Daoy (cell line): Measurements from ENCODE around the gene NEUROG2. TPM values are rescaled to one million over a fixed set of nuclear protein-coding genes. Genes with fewer than 3 reads are reported as not detected.

Source experiments
- DNase-seq: peaks from one replicate; pipeline ENCODE4 v3.0.0-alpha.2; 2015; ENCODE audit warnings: low read depth
- total RNA-seq: library from RNA; depleted of rRNA; stranded (reverse); fragments of >200 nt; shearing (Covaris generic); gene quantifications from 2 replicates; pipeline ENCODE4 v1.2.3, GENCODE V29; 2014

Gene NEUROG2
- total RNA-seq, 1 experiment from 2014 or later: 0.06 TPM

DNA sequence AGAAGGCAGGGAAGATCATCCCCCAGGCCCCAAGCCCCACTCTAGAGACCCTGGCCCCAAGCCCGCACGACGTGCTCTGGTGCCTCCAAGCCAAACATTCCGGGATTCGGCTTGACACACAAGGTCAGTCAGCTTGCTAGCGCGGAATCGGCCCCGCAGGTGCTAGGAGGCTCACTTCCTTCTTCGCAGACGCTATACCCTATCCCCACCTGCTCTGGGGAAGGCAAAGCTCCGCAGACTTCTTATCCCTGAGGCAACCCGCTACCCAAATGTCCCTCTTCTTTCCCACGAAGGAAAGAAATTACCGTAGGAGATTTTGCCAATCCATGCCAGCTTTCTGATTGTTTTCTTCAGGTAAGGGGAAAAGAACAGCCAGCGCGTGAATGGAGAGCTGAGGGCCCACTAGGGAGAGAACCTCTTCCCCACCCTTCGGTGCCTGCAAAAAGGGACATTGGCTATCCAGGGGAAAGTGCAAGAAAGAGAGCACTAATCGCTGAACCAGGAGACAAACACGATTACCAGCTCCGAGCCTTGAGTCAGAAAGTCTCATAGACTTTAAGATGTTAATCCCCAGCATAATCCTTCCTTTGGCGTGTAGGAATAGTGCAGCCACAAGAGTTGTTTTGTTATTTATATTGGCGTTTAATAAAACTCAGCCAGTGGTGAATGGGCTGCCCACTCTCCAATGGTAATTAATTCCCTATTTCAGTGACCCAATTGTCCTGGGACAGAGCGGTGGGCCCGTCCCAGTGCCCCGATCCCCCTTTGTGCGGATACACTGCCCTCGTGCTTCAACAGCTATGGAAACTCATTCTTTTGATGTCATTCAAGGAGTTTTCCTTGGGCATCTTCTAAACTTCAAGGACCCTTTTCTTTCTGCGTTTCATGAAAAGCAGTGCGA is 5.4 kb upstream of the NEUROG2 start:
- no peak for DNase-seq

DNA sequence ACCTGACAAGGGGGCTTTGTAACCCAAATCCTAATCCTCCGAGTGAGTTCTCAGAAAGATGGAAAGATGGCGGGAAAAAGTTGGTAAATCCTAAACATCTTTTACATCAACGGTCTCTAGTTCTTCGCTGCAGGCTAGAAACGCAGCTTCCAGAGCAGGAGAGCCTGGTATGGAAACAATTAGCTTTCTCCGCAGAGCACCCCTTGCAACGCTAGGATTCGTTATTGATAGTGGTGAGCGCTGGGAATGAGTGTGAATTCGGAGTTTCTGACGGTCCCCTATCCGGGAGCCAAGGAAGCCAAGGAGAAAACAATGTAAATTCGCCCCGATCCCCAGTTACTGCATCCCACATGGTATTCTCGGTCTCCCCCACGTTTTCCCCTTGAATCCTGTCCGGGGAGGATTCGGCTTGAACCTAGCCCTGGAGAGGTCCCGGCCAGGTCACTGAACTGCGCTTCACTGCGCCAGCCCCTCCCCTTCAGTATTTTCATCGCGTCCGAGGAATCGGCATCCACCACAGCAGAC is 4.7 kb upstream of the NEUROG2 start:
- no peak for DNase-seq

DNA sequence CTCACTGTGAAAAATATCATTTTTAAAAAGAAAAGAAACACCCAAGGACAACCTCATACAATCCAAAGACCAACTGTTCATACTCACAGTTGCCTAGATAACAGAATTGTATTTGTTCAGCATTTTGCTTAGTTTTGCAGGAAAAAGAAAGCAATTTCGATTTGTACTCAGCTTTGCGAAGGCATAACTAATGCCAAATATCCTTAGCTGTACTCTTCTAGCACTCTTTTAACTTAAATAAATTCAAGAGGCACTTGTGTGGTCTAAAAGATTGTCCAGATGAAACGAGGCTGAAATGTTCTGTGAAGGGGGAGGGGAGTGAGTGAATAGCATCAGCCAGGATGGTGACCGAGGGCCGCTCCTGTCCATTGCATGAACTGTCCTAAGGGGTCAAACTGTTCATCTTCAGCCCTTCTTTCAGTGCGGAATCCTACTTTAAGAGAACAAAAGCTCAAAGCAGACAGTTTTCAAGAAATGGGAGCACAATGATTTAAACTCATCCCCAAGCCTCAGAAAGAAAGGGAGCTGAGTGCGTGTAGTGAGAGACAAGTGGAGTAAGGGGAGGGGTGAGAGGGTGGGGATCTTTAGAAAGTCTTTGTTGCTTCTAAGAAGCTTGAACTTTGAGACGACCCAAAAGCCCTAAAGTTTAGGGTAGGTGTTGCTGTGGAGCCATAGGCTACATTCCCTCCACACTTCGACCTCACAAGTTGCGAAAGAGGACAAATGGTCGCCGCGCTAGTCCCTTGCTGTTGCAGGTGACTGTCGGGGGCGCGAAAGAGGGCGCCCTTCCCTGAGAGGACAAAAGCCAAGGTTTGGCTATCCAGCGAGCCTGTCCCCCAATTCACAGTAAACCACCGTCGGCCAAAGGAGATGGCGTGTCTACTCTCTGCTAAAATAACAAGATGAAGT is 4.0 kb upstream of the NEUROG2 start:
- no peak for DNase-seq

DNA sequence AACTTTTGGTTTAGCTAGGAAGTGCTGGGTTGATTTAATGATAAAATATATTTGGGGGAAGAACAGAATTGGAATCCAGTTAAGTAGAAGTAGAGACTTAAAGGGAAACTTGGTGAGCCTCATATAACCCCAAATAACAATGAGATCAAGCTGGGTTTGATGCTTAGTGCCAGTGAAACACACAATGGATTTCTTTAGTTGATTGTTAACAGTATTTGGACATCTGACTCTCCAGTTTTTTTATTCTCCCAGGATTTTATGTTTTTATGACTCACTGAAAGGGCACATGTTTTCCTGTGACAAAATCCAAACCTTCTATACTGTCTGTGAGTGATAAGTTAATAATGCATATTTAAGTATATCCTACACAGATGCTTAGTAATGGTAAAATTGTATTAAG is 2.7 kb upstream of the NEUROG2 start:
- no peak for DNase-seq

DNA sequence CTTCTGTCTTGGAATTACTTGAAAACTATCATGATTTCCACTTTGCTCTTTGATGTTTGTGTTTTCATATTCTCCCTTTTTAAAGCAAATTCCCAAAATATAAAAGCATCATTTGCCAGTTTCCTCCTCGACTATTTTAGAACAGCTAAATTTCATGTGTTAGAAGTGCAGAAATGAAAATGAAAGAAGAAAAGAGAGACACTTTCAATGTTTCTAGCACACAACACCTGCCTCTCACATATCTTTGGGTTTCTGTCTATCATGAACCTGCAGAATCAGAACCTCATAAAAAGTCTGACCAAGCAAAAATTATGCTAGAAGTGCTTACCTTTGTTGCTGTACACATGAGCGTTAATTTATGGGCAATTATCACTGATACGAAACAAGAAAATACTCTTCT is 1.9 kb upstream of the NEUROG2 start:
- DNase-seq: no peak

DNA sequence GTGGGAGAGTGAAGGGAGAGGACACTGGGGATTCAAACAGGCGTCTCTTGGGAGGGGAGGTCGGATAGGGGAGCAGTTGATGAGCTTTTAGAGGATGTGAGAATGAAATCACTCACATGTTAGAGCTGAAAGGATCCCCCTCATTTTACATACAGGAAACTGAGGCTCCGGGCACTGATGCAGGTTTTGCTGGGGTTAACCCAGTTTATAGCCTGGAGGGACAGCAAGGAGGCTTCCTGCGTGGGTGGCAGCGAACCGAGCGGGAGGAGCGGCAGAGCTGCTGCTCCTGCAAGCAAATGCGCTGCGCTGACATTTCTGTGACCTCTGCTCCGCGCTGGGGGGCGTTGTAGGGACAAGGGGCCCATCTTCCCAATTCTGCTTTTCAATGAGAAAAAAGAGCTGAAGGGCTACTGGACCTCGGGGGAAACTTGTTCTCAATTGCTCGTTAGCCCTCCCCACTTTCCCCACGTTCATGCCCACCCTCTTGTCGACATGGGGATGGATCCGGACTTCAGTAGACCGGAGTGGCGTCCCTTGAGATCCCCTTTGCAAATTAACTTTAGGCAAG is 1.2 kb upstream of the NEUROG2 start:
- DNase-seq: no peak

DNA sequence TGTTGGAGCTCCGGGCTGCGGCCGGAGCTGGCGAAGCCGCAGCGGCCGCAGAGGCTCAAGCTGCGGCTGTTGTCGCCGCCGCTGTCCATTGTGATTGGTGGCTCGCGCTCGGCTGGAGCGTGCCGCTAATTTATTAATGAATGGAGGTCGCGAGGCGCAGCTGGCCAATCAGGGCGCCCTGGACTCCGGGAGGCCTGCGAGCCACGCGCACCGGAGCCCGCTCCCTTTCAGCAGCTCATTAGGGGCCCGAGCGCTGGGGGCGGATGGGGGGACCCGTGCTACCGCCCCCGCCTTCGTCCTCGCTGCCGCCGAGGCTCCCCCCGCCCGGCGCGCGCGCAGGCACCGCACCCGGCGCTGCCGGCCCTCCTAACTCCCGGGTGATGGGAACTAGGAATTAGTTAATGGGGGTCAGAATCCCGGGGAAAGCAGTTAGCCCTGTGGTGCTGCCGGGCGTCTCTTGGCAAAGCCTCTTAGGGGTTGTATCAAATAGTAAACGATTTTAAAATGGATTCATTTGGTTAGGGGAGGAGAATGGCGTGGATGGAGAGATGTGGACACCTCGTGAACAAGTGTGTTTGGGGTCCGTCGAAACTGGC is 589 bp upstream of the NEUROG2 start:
- DNase-seq: no peak

DNA sequence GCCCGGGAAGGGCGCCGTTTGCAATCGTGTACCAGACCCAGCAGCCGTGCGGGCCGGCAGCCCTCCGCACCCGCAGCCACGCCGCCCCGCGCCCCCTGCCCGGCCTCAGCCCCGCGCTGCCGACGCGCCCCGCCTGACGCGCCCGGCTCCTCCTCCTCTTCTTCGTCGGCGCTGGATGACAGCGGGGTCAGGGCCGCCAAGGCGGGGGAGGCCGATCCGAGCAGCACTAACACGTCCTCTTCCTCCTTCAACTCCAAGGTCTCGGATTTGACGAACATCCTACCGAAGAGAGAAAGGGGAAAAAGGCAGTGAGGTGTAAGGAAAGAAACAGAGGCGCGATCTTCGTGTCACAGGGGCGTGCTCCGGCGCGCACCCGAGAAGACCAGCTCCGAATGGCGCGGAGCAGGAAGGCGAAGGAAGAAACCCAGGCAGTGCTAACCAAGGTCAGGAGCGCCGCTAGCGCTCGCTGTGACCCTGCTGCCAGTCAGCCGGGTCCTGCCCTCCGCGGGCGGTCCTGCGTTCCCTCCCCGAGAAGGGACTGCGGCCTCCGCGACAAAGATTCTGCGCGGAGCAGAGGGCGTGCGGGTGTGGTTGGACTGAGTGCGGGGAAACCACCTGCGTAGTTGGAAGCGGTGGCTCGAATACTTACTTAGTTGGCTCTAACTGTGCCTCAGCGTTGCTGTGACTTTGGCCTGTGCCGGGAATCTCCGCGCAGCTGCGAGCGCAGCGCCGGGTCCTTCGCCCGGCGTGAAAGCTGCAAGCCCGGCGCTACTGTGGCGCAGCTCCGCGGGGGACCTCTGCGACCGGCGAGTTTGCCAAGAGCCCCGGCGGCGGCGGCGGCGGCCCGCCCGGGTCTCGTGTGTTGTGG is 548 bp downstream of the NEUROG2 start:
- peak; percentile 33 for DNase-seq

DNA sequence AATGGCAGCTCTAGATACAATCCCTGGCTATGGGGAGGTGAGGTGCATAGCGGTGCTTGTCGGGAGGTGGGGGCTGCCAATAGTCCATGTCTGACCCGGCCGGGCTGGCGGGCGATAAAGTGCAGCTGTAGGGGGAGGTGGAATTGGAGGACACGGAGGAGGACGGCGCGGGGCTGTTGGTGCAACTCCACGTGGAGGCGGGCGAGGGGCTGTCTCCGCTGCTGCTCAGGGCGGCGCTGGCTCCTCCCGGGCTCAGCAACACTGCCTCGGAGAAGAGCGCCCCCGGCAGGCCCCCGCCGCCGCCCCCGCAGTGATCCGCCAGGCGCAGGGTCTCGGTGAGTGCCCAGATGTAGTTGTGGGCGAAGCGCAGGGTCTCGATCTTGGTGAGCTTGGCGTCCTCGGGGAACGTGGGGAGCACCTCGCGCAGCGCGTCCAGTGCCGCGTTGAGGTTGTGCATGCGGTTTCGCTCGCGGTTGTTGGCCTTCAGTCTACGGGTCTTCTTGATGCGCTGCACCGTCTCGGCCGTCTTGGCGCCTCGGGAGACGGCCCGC is 1.3 kb downstream of the NEUROG2 start:
- DNase-seq: no peak

DNA sequence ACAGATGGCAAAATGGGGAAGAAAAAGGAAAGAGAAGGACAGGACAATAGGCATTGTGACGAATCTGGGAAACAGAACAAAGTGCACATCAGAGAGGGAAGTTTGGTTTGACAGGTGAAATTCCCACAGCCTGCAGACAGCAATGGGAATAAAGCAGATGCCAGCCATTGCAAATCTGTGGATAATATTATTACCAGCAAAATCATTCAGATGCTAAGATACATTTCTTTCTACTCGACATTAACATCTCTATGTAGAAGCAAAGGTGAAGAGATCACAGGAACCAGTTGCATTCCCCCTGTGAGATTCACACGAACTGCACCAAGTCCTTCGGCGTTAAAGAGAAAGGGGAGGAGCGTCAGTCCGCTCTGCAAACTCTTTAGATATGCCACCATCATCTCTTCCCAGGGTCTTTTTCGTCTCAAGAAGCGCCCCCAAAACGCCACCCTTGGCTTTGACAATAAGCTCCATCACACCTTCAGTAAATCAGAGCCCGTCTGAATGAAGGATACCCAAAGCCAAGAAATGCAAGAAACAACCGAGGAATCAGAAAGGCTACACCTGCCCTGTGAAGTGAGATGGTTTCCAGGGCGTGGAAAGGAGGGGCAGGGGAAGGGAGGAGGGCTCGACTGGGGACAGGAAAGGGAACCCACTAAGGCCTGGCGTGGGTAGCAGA is 1.9 kb downstream of the NEUROG2 start:
- DNase-seq: no peak

DNA sequence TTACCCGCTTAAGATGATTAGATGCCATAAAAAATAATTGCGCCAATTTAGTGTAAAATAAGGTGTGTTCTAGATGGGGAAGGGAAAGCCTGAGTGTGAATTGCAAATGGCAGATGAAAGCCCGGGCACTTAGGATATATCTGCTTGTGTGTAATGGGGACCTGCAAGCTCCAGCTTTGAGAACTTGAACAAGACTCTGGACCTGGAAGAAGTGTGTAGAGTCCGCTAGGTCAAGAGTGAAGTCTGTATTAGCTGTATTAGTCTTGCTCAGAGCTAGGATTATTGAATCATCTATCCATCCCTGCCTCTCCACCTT is 4.2 kb downstream of the NEUROG2 start:
- no peak for DNase-seq

DNA sequence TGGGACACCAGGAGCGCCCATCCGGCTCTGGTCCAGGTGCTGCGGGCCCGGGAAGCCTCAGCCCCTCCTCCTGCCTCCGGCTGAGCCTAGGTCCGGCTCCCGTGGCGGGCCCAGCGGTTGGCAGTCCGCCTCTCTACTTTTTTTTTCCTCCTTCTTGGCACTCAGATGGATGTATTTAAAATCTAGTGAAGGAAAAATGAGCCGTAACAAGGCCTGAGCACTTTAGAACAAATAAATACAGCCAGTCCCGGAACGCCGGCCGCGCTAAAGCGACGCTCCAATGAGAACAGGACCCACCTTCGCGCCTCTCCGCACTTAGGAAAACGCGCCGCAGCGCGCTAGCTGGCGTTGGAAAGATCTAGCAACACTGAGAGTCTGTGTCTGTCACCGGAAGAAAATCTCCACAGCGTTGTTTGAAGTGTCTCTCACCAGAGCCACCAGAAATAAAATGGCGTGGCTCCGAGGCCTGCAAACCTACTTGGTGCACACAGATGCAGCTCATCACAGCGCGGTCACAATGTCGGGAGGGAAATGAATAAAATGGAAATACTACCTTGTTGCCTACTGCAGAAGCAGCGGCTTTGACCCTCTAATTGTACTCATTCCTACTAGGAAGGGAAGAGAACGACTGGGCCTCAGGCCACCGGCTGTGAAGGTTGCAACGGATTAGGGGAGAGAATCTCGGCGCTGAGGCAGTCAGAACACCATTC is 4.7 kb downstream of the NEUROG2 start:
- no peak for DNase-seq

DNA sequence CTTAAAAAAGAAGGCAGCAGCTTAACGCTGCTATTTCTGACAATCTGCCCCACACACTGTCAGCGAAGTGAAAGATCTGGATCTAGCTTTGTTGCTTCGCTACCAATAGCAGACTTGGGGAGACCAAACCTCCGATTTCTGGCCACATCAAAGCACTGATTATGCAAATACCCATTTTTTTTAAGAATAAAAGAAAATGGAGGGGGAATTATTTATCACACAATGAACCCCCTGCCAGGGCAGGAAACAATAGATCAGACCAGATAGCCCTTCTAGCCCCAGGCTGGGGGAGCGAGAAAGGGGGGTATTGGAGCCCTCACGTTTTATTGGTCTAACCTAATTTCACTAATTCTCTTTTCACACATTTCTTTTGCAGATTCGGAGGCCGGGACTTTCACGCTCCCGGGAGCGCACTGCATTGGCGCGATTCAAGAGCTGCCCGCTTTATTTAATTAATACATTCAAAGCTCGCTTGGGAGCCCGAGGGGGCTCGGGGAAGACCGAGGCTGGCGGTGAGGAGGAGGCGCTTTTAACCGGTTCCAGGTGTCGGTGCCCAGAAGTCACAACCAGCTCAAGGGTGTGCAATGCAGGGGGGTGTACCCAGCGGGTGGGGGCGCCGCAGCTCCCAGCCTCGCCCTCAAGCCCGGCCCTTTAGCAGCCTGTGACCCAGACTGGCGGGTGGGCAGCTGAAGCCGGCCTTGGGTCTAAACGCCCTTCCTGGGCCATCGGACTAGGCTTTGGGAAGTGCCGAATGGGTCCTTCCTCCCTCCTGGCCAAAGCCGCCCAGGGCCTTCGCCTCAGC is 5.5 kb downstream of the NEUROG2 start:
- no peak for DNase-seq

DNA sequence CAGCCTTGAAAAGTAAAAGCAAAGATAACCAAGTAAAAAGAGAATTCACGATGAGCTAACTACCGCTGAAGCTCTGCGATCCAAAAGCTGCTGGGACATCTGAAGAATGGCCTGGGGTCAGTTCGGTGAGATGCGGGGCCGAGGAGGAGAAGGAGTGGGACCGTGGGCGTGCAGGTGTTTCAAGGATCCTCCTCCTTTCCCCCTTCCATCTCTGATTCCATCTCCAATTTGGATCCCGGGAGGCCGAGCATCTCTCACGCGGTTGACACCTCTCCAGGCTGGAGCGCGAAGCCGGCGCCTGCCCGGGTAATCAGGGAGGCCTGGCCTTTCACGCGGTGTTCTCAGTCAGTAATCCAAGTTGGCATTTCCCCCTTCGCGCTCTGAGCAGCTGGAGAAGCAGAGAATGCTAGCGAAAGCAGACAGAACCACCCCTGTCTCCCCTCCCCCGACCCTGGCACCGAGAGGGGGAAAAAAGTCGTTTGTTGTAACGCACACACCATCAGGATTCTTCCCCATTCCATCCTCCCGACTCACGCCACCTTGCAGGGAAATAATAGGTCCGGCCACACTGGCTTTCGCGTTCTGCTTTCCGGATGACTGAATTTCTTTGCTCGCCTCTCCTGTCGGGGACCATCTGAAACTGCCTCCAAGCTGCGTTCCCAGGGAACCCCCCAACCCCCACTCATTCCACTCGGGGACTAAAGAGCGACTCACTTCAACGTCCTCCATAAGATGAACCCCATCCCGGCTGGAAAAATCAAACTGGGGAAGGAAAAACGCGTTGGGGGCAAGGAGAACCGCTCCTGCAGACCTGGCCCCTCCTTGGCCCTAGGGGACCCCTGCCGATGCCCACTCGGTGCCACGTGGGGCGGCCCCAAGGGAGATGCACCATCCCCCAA is 6.5 kb downstream of the NEUROG2 start:
- no peak for DNase-seq

DNA sequence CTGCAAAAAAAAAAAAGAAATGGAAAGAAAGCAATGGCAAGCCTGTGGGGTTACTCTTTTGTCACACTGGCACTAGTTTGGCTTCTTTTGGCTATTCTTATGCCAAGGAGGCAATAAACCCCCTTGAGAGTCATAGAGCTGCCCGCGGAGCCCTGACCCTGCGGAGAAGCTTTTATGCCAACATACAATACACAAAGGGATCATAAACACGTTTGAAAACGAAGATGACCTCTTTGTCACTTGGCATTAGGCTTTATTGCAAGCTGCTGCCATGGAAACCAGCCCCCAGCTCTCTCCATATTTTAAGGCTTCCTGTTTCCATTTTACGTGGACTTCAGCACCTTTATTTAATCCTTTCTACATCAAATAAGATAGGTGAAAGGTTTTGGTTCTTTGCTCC is 7.6 kb downstream of the NEUROG2 start:
- no peak for DNase-seq

DNA sequence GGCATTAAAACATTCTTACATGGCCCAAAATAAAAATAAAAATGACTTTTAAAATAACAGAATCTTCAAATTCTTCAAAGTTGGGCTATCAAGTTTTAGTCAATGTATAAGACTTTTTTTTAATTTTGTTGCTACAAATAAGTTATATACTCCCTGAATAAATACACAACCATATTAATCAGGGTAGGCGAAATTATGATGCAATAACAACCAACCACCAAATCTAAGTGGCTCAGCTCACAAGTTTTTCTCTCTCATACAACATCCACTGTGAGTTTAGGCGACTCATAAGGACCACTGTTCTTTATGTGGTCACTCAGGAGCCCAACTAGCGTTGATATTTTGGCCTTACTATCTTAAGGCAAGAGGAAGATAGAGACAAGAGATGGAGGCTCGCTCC is 11.2 kb downstream of the NEUROG2 start:
- no peak for DNase-seq

DNA sequence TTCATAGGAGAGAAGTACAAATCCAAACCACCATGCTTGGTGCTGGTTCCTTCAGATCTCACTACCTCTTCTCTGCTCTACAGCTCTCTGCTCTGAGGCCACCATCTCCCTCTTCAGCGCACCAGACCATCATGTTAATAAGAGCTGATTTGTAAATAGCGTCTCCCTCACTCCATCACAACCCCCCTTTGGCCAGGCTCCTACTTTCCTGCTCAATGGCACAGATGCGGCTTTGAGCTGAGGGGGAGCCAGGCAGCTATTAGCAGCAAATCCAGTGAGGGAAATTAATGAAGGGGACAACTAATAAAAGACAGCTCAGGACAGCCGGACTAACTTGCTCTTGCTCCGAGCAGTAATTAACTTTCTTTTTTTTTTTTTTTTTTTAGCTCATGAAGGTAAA is 13.1 kb downstream of the NEUROG2 start:
- DNase-seq: no peak

DNA sequence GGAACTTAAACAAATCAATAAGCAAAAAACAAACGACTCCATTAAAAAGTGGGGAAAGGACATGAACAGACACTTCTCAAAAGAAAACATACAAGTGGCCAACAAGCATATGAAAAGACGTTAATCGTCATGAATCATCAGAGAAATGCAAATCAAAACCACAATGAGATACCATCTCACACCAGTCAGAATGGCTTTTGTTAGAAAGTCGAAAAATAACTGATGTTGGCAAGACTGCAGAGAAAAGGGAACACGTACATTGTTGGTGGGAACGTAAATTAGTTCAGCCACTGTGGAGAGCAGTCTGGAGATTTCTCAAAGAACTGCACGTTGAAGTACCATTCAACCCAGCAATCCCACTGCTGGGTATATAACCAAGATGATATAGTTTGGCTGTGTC is 23.7 kb downstream of the NEUROG2 start:
- no peak for DNase-seq
